ENCODE data around the gene LMX1A. TPM values are rescaled to one million over a fixed set of nuclear protein-coding genes. Genes with fewer than 3 reads are reported as not detected.

Gene LMX1A
- total RNA-seq, 1 donor from 2014 or later, result not detected

GRCh38 chr1:165169729-165170128, 186.8 kb downstream of the LMX1A start:
- Mint-ChIP-seq H3K4me3 (ENCODE audit: low read depth) (no peak overlapping the region), H3K9me3 (ENCODE audit: low read depth) (no peaks in the 10 kb centered on the region), H3K27ac (peak overlapping the region; percentile 9), H3K4me1 (ENCODE audit: low read depth) (peaks cover 3% of the 10 kb centered on the region), H3K36me3 (ENCODE audit: insufficient read depth) (no peaks in the 10 kb centered on the region), H3K27me3 (peaks cover 6% of the 10 kb centered on the region)
- no peak for DNase-seq (ENCODE audit: low spot score, unreplicated experiment)
- TF ChIP-seq CTCF (IDR thresholded peaks at IDR 0.05; ENCODE audit: unreplicated experiment), result no peak

- H3K9me3 Mint-ChIP-seq (ENCODE audit: low read depth), result no peaks in the 10 kb centered on the region
- no peak overlapping the region for H3K4me3 Mint-ChIP-seq (ENCODE audit: low read depth)
- no peaks in the 10 kb centered on the region for H3K4me1 Mint-ChIP-seq (ENCODE audit: low read depth)
- no peak for TF ChIP-seq CTCF (IDR thresholded peaks at IDR 0.05; ENCODE audit: unreplicated experiment)
- H3K27me3 Mint-ChIP-seq, result peaks cover 6% of the 10 kb centered on the region
- DNase-seq (ENCODE audit: low spot score, unreplicated experiment), result no peak
- H3K27ac Mint-ChIP-seq, result peak overlapping the region; percentile 9
- H3K36me3 Mint-ChIP-seq (ENCODE audit: insufficient read depth), result no peaks in the 10 kb centered on the region
Measured at GRCh38 chr1:165169028-165169427, 187.5 kb downstream of the LMX1A start.

- H3K9me3 Mint-ChIP-seq (ENCODE audit: low read depth), result no peaks in the 10 kb centered on the region
- no peak overlapping the region for H3K27ac Mint-ChIP-seq
- no peak for DNase-seq (ENCODE audit: low spot score, unreplicated experiment)
- no peak overlapping the region for H3K4me3 Mint-ChIP-seq (ENCODE audit: low read depth)
- H3K4me1 Mint-ChIP-seq (ENCODE audit: low read depth), result no peaks in the 10 kb centered on the region
- TF ChIP-seq CTCF (IDR thresholded peaks at IDR 0.05; ENCODE audit: unreplicated experiment), result no peak
- no peaks in the 10 kb centered on the region for H3K36me3 Mint-ChIP-seq (ENCODE audit: insufficient read depth)
- H3K27me3 Mint-ChIP-seq, result peaks cover 6% of the 10 kb centered on the region
Measured at GRCh38 chr1:165168467-165168866, 188.0 kb downstream of the LMX1A start.

- no peak for TF ChIP-seq CTCF (IDR thresholded peaks at IDR 0.05; ENCODE audit: unreplicated experiment)
- Mint-ChIP-seq H3K4me1 (ENCODE audit: low read depth) (no peaks in the 10 kb centered on the region), H3K9me3 (ENCODE audit: low read depth) (no peaks in the 10 kb centered on the region), H3K27ac (no peak overlapping the region), H3K36me3 (ENCODE audit: insufficient read depth) (no peaks in the 10 kb centered on the region), H3K4me3 (ENCODE audit: low read depth) (no peak overlapping the region), H3K27me3 (peaks cover 16% of the 10 kb centered on the region)
- peak; percentile 10 for DNase-seq (ENCODE audit: low spot score, unreplicated experiment)
Measured at GRCh38 chr1:165162671-165163241, 193.8 kb downstream of the LMX1A start.

GRCh38 chr1:165161130-165161529, 195.4 kb downstream of the LMX1A start:
- Mint-ChIP-seq H3K27ac (no peak overlapping the region), H3K9me3 (ENCODE audit: low read depth) (no peaks in the 10 kb centered on the region), H3K27me3 (peaks cover 22% of the 10 kb centered on the region), H3K36me3 (ENCODE audit: insufficient read depth) (no peaks in the 10 kb centered on the region), H3K4me3 (ENCODE audit: low read depth) (no peak overlapping the region), H3K4me1 (ENCODE audit: low read depth) (no peaks in the 10 kb centered on the region)
- no peak for TF ChIP-seq CTCF (IDR thresholded peaks at IDR 0.05; ENCODE audit: unreplicated experiment)
- no peak for DNase-seq (ENCODE audit: low spot score, unreplicated experiment)

Measured in progenitor cell of endocrine pancreas (in vitro differentiated cells).